BJ (cell line): Measurements from ENCODE around the gene BCKDHB. TPM values are rescaled to one million over a fixed set of nuclear protein-coding genes. Genes with fewer than 3 reads are reported as not detected.

ENCODE experiments used
- CTCF ChIA-PET: fragments of 350-600 bp; formaldehyde crosslinking; extraction: SDS; loops from one replicate; lab custom pipeline; 2021; ENCODE audit warnings: antibody characterized with exemption, inconsistent platforms; lab: Yijun Ruan, JAX
- POLR2A ChIA-PET: fragments of 300-600 bp; sonication (Branson Sonifier 250); formaldehyde crosslinking; extraction: SDS; loops from one replicate; lab custom pipeline; 2021; ENCODE audit warnings: antibody characterized with exemption; lab: Charles Lee
- DNase-seq: peaks from one replicate; pipeline ENCODE4 v3.0.0-alpha.2; 2011; ENCODE audit warnings: low read depth
- H3K27me3 ChIP-seq: 2 replicates; pipeline ENCODE4 v1.6.0; 2011; ENCODE audit warnings: low read length; ENCODE audit not compliant: control insufficient read depth, insufficient read depth
- H3K36me3 ChIP-seq: 2 replicates; pipeline ENCODE4 v1.5.1; 2011; ENCODE audit warnings: low read length; ENCODE audit not compliant: control insufficient read depth, insufficient read depth
- H3K4me3 ChIP-seq: 2 replicates; pipeline ENCODE4 v1.5.1; 2011; ENCODE audit warnings: low read depth, mild to moderate bottlenecking, control low read depth, low read length
- CTCF ChIP-seq: IDR thresholded peaks from 2 replicates; pipeline ENCODE4 v1.5.1; 2011; ENCODE audit warnings: low read depth, mild to moderate bottlenecking, control low read depth, inconsistent platforms, low read length, moderate library complexity; ENCODE audit not compliant: insufficient read depth
- polyA plus RNA-seq: library from polyadenylated mRNA; depleted of rRNA; stranded (reverse); fragments of >200 nt; gene quantifications from 2 replicates; pipeline ENCODE4 v1.2.3, GENCODE V29; 2011

Gene BCKDHB
- polyA plus RNA-seq, 1 experiment, result 8.0 TPM

- no peak for DNase-seq
- TF ChIP-seq CTCF, result no peak
- Histone ChIP-seq H3K4me3 (no peak overlapping the region), H3K36me3 (no peaks in the 10 kb centered on the region), H3K27me3 (no peaks in the 10 kb centered on the region)
- CTCF ChIA-PET, result no interaction called here
- POLR2A ChIA-PET, result no interaction called here
Observed at GRCh38 chr6:80343511-80343910, 237.0 kb downstream of the BCKDHB start.

GRCh38 chr6:80347101-80347500, 240.6 kb downstream of the BCKDHB start:
- TF ChIP-seq CTCF, result no peak
- H3K4me3 ChIP-seq, result no peak overlapping the region
- no peak for DNase-seq
- POLR2A ChIA-PET, result no interaction called here
- no peaks in the 10 kb centered on the region for H3K27me3 ChIP-seq
- CTCF ChIA-PET, result no interaction called here
- H3K36me3 ChIP-seq, result no peaks in the 10 kb centered on the region

GRCh38 chr6:80348263-80348662, 241.8 kb downstream of the BCKDHB start:
- DNase-seq, result no peak
- ChIA-PET CTCF (interaction anchor here (0.9 kb wide), 1 partner anchor 11 kb away, joined by 3 read pairs; no protein-coding TSS in a partner anchor), POLR2A (no interaction called here)
- Histone ChIP-seq H3K27me3 (no peaks in the 10 kb centered on the region), H3K4me3 (no peak overlapping the region), H3K36me3 (no peaks in the 10 kb centered on the region)
- no peak for TF ChIP-seq CTCF

- no peak for DNase-seq
- TF ChIP-seq CTCF, result no peak
- H3K27me3 ChIP-seq, result no peaks in the 10 kb centered on the region
- H3K36me3 ChIP-seq, result no peaks in the 10 kb centered on the region
- POLR2A ChIA-PET, result no interaction called here
- CTCF ChIA-PET, result interaction anchor here (1.2 kb wide), 1 partner anchor 17 kb away, joined by 4 read pairs; no protein-coding TSS in a partner anchor
- no peak overlapping the region for H3K4me3 ChIP-seq
Observed at GRCh38 chr6:80356000-80356399, 249.5 kb downstream of the BCKDHB start.

- DNase-seq, result no peak
- CTCF ChIA-PET, result interaction anchor here (1.2 to 1.4 kb wide), 2 partner anchors 10 to 18 kb away, joined by 4 read pairs; no protein-coding TSS in a partner anchor
- no peak overlapping the region for H3K4me3 ChIP-seq
- no peaks in the 10 kb centered on the region for H3K36me3 ChIP-seq
- H3K27me3 ChIP-seq, result no peaks in the 10 kb centered on the region
- TF ChIP-seq CTCF, result no peak
- POLR2A ChIA-PET, result no interaction called here
Observed at GRCh38 chr6:80356545-80356944, 250.1 kb downstream of the BCKDHB start.
